ENCODE measurements around the gene SART3.

DNA sequence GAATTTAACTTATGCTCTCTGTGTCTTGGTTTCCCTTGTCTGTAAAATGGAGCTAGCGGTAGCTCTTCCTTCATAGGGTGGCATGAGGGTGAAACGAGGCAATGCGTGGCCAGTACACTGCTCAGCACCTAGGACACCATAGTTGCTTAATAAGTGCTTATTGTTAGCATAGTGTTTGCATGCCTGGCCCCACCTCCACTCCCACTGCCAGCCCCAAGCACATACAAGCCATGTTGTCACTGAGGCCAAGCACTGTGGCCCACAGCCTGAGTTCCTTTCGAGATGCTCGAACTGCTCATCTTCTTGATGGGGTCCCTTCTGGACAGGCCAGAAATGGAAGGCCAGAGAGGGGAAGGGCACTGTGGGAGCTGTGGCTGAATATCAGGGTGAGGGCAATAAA lies 45.1 kb downstream of the SART3 start:
- no peak for TF ChIP-seq CTCF (IDR thresholded peaks at IDR 0.05)
- no peak for TF ChIP-seq POLR2AphosphoS5 (IDR thresholded peaks at IDR 0.05)
- TF ChIP-seq POLR2A (IDR thresholded peaks at IDR 0.05) = no peak

Measured in prostate gland (tissue), 2 donors.